Cardiac muscle cell (in vitro differentiated cells and primary cell): ENCODE measurements around the gene MFSD8. TPM values are rescaled to one million over a fixed set of nuclear protein-coding genes. Genes with fewer than 3 reads are reported as not detected.

Experiments
- DNase-seq, 2 donors: peaks; one replicate each; pipeline versions ENCODE4 v3.0.0 to v3.0.0-alpha.2; 2010 to 2017; ENCODE audit warnings: low read depth in 1 of 2, low spot score in 1 of 2
- H3K27ac ChIP-seq: fragments of 200-600 bp; sonication (generic); 2 replicates; pipeline ENCODE4 v1.5.1; 2016
- H3K27me3 ChIP-seq: fragments of 200-600 bp; sonication (generic); 2 replicates; pipeline ENCODE4 v1.6.0; 2016; ENCODE audit warnings: control low read depth
- H3K36me3 ChIP-seq: fragments of 200-600 bp; sonication (generic); 2 replicates; pipeline ENCODE4 v1.5.1; 2016; ENCODE audit warnings: control low read depth
- H3K4me1 ChIP-seq: fragments of 200-600 bp; sonication (generic); 2 replicates; pipeline ENCODE4 v1.8.1; 2017; ENCODE audit warnings: low read depth, mild to moderate bottlenecking, mixed run types
- H3K4me3 ChIP-seq: fragments of 200-600 bp; sonication (generic); 2 replicates; pipeline ENCODE4 v1.5.1; 2016; ENCODE audit warnings: mild to moderate bottlenecking
- H3K9me3 ChIP-seq: fragments of 200-600 bp; sonication (generic); 2 replicates; pipeline ENCODE4 v1.5.1; 2017; ENCODE audit warnings: low read depth, mild to moderate bottlenecking, control low read depth
- polyA plus RNA-seq: library from polyadenylated mRNA; unstranded; fragments of >200 nt; fragmentation: Nextera tagmentation; extraction: Ambion mirVana; gene quantifications from 2 replicates; pipeline ENCODE4 v1.2.1, GENCODE V29; 2016
- total RNA-seq: library from RNA; depleted of rRNA; stranded (reverse); fragments of >200 nt; gene quantifications from 2 replicates; pipeline ENCODE4 v1.2.3, GENCODE V29; 2016
- TF ChIP-seq, protein P1 (sequence below): IDR thresholded peaks from 2 replicates; pipeline ENCODE4 v1.5.1; 2012; ENCODE audit warnings: low read depth, mild to moderate bottlenecking, low read length

The MFSD8 gene
- total and polyA plus RNA-seq, 2 experiments from 2014 or later: 18.4 to 23.6 TPM

- DNase-seq: no peak
- Histone ChIP-seq H3K9me3 (no peaks in the 10 kb centered on the region), H3K4me3 (no peak overlapping the region), H3K27ac (no peak overlapping the region), H3K4me1 (no peaks in the 10 kb centered on the region), H3K36me3 (peaks cover 18% of the 10 kb centered on the region), H3K27me3 (no peaks in the 10 kb centered on the region)
- TF ChIP-seq, protein P1, sequence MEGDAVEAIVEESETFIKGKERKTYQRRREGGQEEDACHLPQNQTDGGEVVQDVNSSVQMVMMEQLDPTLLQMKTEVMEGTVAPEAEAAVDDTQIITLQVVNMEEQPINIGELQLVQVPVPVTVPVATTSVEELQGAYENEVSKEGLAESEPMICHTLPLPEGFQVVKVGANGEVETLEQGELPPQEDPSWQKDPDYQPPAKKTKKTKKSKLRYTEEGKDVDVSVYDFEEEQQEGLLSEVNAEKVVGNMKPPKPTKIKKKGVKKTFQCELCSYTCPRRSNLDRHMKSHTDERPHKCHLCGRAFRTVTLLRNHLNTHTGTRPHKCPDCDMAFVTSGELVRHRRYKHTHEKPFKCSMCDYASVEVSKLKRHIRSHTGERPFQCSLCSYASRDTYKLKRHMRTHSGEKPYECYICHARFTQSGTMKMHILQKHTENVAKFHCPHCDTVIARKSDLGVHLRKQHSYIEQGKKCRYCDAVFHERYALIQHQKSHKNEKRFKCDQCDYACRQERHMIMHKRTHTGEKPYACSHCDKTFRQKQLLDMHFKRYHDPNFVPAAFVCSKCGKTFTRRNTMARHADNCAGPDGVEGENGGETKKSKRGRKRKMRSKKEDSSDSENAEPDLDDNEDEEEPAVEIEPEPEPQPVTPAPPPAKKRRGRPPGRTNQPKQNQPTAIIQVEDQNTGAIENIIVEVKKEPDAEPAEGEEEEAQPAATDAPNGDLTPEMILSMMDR: no peak
Observed at GRCh38 chr4:127995776-127996175, 30.8 kb upstream of the MFSD8 start.

DNA sequence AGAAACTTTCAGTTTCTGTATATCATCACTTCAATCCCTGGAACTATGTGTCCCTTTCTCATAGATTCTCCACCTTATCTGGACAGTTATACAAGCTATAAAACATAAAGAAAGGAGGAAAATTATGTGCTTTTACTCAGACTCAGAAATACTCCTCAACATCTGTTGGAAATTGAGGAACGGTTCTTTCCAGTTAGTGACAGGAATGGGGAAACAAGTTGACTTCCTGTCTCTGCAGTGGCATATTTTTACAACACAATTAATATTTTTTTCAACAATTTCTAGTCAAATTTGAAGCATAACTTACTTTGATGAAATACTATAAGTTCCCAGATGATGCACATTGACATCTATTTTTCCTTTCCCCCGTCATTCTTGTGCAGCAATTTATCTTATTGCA is 28.2 kb upstream of the MFSD8 start:
- TF ChIP-seq, protein P1: no peak
- Histone ChIP-seq H3K36me3 (peaks cover 37% of the 10 kb centered on the region), H3K27me3 (no peaks in the 10 kb centered on the region), H3K4me1 (no peaks in the 10 kb centered on the region), H3K9me3 (no peaks in the 10 kb centered on the region), H3K27ac (no peak overlapping the region), H3K4me3 (no peak overlapping the region)
- DNase-seq: no peak

DNA sequence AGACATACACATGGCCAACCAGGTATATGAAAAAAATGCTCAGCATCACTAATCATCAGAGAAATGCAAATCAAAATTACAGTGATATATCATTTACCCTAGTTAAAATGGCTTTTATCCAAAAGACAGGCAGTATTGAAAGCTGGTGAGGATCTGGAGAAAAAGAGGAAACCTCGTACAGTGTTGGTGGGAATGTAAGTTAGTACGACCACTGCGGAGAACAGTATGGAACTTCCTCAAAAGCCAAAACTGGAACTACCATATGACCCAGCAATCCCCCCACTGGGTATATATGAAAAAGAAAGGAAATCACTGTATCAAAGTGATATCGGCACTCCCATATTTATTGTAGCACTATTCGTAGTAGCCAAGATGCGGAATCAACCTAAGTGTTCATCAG is 23.7 kb upstream of the MFSD8 start:
- peaks cover 55% of the 10 kb centered on the region for H3K36me3 ChIP-seq
- H3K27ac ChIP-seq: no peak overlapping the region
- TF ChIP-seq, protein P1: no peak
- no peak overlapping the region for H3K4me3 ChIP-seq
- no peaks in the 10 kb centered on the region for H3K9me3 ChIP-seq
- H3K27me3 ChIP-seq: no peaks in the 10 kb centered on the region
- H3K4me1 ChIP-seq: no peaks in the 10 kb centered on the region
- no peak for DNase-seq

- Histone ChIP-seq H3K4me1 (no peaks in the 10 kb centered on the region), H3K9me3 (no peaks in the 10 kb centered on the region), H3K27me3 (no peaks in the 10 kb centered on the region), H3K4me3 (no peak overlapping the region), H3K36me3 (peaks cover 48% of the 10 kb centered on the region), H3K27ac (no peak overlapping the region)
- TF ChIP-seq, protein P1: no peak
- no peak for DNase-seq
Observed at GRCh38 chr4:127985989-127986388, 21.0 kb upstream of the MFSD8 start.

DNA sequence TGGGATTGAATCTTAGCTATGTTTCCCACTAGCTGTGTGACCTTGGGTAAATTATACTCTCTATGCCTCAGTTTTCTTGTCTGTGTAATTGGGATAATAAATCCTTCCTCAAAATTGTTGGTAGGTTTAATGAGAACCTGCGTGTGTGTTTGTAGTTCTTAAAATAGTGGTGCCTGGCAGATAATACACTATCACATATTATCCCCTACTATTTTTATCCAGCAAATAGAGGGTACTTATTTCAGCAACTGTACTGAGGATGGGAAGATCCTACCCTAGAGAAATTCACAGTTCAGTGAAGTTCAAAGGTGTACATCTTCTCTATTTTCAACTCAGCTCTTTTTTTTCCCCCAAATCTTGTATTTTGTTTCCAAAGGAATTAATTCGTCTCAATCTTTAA is 17.5 kb upstream of the MFSD8 start:
- peaks cover 30% of the 10 kb centered on the region for H3K36me3 ChIP-seq
- no peaks in the 10 kb centered on the region for H3K27me3 ChIP-seq
- TF ChIP-seq, protein P1: no peak
- DNase-seq: no peak
- H3K4me1 ChIP-seq: no peaks in the 10 kb centered on the region
- H3K9me3 ChIP-seq: peaks cover 4% of the 10 kb centered on the region
- no peak overlapping the region for H3K4me3 ChIP-seq
- no peak overlapping the region for H3K27ac ChIP-seq

DNA sequence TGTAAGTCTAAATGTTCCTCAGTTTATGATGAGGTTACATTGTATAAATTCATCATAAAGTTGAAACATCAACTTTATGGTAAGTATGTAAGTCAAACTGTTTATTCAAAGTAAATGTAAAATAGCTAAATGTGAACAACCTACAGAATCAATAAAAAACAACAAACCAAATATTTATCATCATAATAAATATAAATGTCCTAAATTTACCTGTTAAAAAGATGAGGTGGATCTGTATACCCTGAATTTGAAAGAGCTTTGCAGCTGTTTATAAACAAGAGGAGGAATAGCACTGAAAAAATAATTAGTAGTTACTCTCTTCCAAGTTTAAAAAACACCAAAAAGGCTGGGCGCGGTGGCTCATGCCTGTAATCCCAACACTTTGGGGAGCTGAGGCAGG is 14.0 kb upstream of the MFSD8 start:
- Histone ChIP-seq H3K4me1 (no peaks in the 10 kb centered on the region), H3K27me3 (no peaks in the 10 kb centered on the region), H3K27ac (no peak overlapping the region), H3K36me3 (peaks cover 4% of the 10 kb centered on the region), H3K9me3 (peaks cover 4% of the 10 kb centered on the region), H3K4me3 (no peak overlapping the region)
- TF ChIP-seq, protein P1: no peak
- DNase-seq: no peak
